ENCODE results near the gene PTCD1. TPM values are rescaled to one million over a fixed set of nuclear protein-coding genes. Genes with fewer than 3 reads are reported as not detected.
"Not testable (repeated sequence)": the region's sequence is repeated elsewhere in the genome, so short reads cannot be mapped to it uniquely, and the experiment has no call there.

PTCD1 gene
- polyA plus RNA-seq, 3 donors = 5.2 to 6.0 (median 5.8) TPM

GRCh38 chr7:99392659-99393354, 45.8 kb downstream of the PTCD1 start:
- no peak for DNase-seq

GRCh38 chr7:99392046-99392445, 46.6 kb downstream of the PTCD1 start:
- DNase-seq = no peak

- DNase-seq = no peak
These were observed 47.5 kb downstream of the PTCD1 start for GRCh38 chr7:99390941-99391602.

GRCh38 chr7:99389772-99390171, 48.8 kb downstream of the PTCD1 start:
- no peak for DNase-seq

- no peak for DNase-seq
These were observed 50.7 kb downstream of the PTCD1 start for GRCh38 chr7:99387912-99388311.

GRCh38 chr7:99387239-99387635, 51.4 kb downstream of the PTCD1 start:
- not testable (repeated sequence) for DNase-seq

GRCh38 chr7:99386584-99387238, 51.9 kb downstream of the PTCD1 start:
- no peak for DNase-seq

GRCh38 chr7:99385564-99385963, 53.0 kb downstream of the PTCD1 start:
- DNase-seq = no peak

- no peak for DNase-seq
These were observed 54.1 kb downstream of the PTCD1 start for GRCh38 chr7:99384523-99384922.

- DNase-seq = no peak
These were observed 54.7 kb downstream of the PTCD1 start for GRCh38 chr7:99383791-99384370.

GRCh38 chr7:99383203-99383602, 55.4 kb downstream of the PTCD1 start:
- no peak for DNase-seq

GRCh38 chr7:99381664-99382075, 56.9 kb downstream of the PTCD1 start:
- no peak for DNase-seq

- DNase-seq = no peak
These were observed 57.6 kb downstream of the PTCD1 start for GRCh38 chr7:99380823-99381663.

- DNase-seq = no peak
These were observed 58.4 kb downstream of the PTCD1 start for GRCh38 chr7:99380032-99380822.

GRCh38 chr7:99379693-99380031, 58.9 kb downstream of the PTCD1 start:
- DNase-seq = not testable (repeated sequence)

GRCh38 chr7:99379043-99379577, 59.5 kb downstream of the PTCD1 start:
- DNase-seq = no peak

- no peak for DNase-seq
These were observed 63.4 kb downstream of the PTCD1 start for GRCh38 chr7:99375070-99375807.

GRCh38 chr7:99374111-99375064, 64.2 kb downstream of the PTCD1 start, which contains the start of gene ARPC1B:
TSS of gene ARPC1B (plus strand) at chr7:99374730. CDS start at chr7:99385715, 10,985 bp downstream.
- DNase-seq = no peak

Measured in renal pelvis (tissue), 4 donors.